Stimulated activated CD4-positive, alpha-beta T cell treated with anti-CD3 and anti-CD28 coated beads, TNF-alpha, amount 100 ng/mL, for 48 hours (primary cell): Measurements from ENCODE around the gene PPP4R3C.
"Not testable (repeated sequence)": the region's sequence is repeated elsewhere in the genome, so short reads cannot be mapped to it uniquely, and the experiment has no call there.

Experiments
- DNase-seq, 3 donors: peaks; one replicate each; pipeline ENCODE4 v3.0.0-alpha.2; 2020; ENCODE audit warnings: low read depth in 3 of 3

The PPP4R3C gene

DNA sequence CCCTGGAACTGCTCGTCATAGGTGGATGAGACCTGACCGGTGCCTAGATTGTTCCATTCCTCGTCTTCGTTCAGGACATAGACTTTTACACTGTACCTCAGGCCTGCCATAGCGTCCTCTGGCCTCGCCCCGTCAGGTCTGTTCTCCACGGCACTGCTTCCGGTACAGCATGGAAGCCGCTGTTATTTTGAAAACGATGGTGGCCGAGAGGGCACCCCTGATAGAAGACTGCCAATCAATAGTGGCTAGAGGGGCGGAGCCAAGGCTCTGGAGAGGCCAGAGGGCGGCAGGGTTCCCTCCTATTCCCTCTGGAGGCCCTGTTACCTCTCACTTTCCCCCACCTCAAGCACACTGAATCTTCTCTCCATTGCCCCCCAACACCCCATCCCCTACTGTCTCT lies at the start of gene PPP4R3C:
Gene PPP4R3C, minus strand, starts transcription at position 155 of the 400 bp plus-strand sequence. Its CDS starts 45 bp downstream, at position 110.
- no peak for DNase-seq

DNA sequence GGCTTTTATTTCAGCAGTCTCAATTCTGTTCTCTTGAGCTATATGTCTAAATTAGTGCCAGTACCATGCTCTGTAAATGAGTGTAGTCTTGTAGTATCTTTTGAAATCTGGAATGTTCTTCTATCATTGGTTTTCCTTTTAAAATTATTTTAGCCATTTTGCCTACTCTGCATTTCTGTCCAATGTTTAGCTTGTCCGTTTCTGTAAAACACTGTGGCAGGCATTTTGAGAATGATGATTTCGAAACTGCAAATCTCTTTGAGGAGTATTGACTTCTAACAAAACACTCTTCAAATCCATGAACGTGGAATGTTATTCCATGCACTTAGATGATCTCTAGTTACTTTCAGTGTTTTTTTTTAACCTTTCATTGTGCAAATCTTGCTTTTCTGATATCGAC lies 28.3 kb upstream of the PPP4R3C start:
- DNase-seq, result no peak

DNA sequence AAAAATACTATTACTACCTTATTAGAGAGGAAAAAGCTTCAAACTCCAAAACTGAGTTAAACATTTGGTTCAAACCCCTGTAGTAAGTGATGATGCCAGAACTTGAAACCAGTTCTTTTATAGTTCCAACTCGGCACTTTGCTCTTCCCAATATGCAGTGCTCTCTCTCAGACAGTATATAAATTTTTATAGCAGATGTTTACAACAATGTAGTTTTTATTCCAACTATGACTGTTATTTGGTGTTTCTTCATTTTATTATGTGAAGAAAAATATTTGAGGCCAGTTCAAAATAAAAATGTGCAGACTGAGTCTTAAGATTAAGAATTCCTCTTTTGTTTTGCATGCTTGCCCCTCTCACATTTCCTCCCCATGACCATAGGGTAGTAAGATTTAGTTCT lies 2.9 kb upstream of the PPP4R3C start:
- no peak for DNase-seq

DNA sequence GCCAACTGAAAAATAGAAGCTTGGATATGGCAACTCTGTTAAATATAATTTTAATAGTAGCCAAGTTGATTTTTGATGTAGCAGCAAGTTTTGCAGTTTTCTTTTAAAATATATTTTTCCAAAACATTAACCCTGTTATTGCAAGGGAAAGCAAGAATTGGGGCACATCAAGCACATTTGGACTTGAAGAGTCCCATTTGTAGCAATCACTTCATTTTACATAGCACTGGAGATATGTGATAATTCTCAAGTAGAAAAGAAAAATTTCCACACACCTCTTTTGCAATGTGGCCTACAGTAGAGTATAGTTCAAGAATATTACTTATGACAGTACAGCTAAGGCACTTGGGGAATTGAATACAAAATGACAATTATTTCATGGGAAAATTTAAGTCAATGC lies 1.9 kb upstream of the PPP4R3C start:
- DNase-seq, result no peak

DNA sequence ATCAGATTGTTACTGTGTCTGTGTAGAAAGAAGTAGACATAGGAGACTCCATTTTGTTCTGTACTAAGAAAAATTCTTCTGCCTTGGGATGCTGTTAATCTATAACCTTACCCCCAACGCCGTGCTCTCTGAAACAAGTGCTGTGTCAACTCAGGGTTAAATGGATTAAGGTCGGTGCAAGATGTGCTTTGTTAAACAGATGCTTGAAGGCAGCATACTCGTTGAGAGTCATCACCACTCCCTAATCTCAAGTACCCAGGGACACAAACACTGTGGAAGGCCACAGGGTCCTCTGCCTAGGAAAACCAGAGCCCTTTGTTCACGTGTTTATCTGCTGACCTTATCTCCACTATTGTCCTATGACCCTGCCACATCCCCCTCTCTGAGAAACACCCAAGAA lies 4.0 kb downstream of the PPP4R3C start:
- not testable (repeated sequence) for DNase-seq

DNA sequence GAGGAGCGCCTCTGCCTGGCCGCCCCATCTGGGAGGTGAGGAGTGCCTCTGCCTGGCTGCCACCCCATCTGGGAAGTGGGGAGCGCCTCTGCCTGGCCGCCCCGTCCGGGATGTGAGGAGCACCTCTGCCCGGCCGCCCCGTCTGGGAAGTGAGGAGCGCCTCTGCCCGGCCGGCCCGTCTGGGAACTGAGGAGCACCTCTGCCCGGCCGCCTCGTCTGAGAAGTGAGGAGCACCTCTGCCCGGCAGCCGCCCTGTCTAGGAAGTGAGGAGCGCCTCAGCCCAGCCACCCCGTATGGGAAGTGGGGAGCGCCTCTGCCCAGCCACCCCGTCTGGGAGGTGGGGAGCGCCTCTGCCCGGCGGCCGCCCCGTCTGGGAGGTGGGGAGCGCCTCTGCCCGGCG lies 4.6 kb downstream of the PPP4R3C start:
- DNase-seq, result not testable (repeated sequence)

DNA sequence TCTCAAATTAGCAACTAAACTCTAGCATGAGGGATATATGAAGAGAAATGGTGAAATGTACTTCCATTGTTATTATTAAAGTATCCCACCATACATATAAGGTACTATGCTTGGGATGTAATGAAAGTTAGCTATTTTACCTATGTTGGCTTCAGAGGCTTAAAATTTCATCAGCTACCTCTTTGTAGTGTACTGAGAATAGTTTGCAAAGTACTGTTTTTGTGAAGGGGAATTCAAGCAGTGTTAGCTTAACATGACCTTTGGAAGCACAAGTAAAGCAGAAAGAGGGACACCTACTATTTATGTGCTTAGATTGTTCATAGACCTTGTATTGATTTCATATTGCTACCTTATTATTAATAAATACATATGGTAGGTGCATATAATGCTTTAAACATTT lies 11.8 kb downstream of the PPP4R3C start:
- no peak for DNase-seq

DNA sequence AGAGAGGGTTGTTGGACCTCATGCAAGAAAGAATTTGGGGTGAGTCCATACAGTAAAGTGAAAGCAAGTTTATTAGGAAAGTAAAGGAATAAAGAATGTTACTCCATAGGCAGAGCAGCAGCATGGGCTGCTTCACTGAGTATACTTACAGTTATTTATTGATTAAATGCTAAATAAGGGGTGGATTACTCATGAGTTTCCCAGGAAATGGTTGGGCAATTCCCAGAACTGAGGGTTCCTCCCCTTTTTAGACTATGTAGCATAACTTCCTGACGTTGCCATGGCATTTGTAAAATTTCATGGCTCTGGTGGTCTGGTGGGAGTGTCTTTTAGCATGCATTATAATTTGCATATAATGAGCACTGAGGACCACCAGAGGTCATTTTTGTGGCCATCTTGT lies 16.7 kb downstream of the PPP4R3C start:
- DNase-seq, result no peak

DNA sequence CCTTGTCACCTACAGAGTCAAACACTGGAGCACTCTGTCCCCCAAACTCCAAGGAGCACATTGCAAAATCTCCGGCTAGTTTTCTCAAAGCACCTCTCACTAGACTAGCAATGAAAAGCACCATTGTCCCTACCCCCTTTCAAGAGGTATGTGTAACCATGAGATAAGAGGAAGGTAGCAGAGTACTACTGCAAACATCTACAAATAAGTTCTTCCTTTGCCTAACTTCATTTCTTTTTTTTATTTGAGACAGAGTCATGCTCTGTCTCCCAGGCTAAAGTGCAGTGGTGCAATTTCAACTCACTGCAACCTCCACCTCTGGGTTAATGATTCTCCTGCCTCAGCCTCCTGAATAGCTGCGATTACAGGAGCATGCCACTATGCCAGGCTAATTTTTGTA lies 17.7 kb downstream of the PPP4R3C start:
- DNase-seq, result no peak

DNA sequence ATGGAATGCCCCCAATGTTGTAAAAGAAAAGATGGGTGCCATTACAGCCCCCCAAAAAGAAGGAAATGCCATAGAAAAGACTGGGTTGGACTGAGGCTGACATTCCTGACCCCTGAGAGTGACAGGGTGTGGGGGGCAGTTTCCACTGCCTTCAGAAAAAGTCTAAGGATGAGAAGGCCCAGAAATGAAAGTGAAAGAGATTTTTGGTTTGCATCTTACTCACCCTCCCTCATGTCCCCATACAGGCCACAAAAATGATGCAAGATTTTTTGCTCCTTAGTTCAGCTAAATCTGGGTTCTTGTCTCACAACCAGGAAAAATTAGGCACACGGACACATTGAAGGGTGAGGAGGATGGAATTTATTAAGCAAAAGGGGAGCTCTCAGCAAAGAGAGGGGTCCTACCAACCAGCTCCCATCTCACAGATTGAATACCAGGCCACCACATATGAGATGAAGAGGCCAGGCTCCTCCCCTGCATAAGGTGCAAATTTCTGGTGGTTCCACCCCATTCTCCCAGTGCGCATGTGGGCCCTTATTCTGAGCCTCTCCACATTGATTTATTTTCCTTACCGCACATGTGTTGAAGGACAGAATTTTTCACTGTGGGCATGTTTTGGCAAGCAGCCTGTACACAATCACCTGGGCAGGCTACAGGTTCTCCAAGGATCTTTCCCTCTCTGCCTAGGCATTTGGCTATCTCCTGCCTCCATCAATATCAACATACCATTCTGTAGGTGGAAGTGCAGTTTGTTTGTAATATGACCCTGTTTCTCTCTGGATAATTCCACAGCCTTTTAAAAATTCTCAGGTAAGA lies 18.8 kb downstream of the PPP4R3C start:
- no peak for DNase-seq

DNA sequence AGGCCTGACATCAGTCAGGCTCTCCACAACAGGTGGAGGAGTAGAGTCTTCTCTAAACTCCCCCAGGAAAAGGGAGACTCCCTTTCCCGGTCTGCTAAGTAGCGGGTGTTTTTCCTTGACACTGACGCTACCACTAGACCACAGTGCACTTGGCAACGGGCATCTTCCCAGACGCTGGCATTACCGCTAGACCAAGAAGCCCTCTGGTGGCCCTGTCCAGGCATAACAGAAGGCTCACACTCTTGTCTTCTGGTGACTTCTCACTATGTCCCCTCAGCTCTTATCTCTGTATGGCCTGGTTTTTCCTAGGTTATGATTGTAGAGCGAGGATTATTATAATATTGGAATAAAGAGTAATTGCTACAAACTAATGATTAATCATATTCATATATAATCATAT lies 20.7 kb downstream of the PPP4R3C start:
- DNase-seq, result not testable (repeated sequence)

DNA sequence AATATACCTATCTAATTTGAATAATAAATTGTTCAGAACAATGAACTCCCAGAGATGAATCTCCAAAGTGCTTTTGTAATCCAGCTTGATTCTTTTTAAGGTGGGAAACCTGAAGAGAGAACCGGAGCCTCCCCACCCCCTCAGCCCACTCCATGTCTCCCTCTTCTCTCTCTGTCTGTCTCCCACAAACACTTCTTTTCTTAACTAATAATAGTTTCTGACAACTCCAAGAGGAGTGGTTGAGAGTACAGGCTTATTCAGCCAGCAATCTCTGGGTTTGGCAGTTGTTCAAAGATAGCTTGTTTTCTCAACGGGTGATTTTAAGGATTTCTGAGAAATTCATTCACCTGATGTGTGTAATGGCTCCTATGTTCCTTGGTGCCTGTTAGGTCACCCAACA lies 23.4 kb downstream of the PPP4R3C start:
- DNase-seq, result no peak

DNA sequence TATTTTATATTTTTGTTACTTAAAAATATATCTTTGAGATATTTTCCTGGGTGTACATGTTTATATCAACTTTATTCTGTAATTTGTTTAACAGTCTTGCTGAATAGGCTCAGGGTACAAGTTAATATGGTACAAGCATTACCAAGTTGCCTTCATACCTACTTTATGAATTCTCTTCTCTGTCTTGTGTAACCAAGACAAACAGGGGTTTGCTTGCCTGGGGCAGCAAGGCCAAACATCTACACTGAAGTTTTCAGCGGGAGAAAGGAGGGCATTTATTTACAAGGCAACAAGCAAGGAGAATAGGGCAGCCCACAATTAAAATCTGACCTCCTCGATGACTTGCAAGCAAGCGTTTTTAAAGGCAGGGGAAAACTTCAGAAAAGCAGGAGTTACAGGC lies 24.2 kb downstream of the PPP4R3C start:
- no peak for DNase-seq

DNA sequence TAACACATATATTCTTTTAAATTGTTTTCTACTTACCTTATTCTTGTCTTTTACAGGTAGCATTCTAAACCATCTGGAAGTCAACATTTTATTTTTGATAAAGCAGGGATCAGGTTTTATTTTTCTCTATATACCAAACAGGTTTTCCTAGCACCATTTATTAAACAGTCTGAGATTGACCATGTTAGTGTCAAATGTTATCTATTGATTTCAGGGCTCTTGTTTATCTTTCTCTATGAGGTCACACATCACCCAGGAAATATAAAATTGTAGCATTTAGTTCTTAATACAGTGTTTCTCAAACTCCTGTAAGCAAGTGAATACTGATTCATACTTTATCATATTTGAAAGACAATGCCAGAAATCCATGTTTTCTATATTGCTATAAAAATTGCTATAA lies 28.1 kb downstream of the PPP4R3C start:
- DNase-seq, result no peak
